Subcutaneous adipose tissue (tissue), 4 donors: ENCODE data around the gene PDE4D. TPM values are rescaled to one million over a fixed set of nuclear protein-coding genes. Genes with fewer than 3 reads are reported as not detected.

Experiments used
- CTCF ChIP-seq: fragments of 450-650 bp; IDR thresholded peaks from one replicate; pipeline ENCODE4 v1.5.1; 2016; ENCODE audit warnings: low read depth, mild to moderate bottlenecking, control low read depth, antibody characterized with exemption, moderate library complexity
- total RNA-seq, 4 donors: library from RNA; depleted of rRNA; stranded (reverse); fragments of >200 nt; gene quantifications; one replicate each; pipeline ENCODE4 v1.1.0, GENCODE V29; 2016

PDE4D gene
- total RNA-seq, 4 donors from 2014 or later = 15.0 to 24.0 (median 18.5) TPM

DNA sequence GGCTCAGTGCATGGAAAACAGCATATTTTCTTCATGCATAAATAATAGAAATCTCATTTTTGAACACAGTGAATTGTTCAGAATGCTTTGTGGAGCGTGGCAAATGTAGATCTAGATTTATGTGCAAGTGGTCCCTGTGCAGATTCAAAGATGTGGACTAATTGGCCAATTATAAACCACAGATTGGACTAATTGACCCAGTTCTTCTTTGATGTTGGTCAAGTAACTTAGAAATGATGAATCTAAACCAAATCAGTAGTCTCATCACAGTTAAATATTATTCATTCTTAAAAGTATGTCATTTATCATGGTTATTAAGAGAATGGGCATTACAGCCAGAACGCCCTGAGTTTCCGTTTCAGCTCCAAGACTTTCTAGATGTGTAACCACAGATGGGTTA lies 11.7 kb upstream of the PDE4D start:
- TF ChIP-seq CTCF = no peak

- no peak for TF ChIP-seq CTCF
Measured at GRCh38 chr5:59897075-59897474, 3.5 kb upstream of the PDE4D start.

- no peak for TF ChIP-seq CTCF
Measured at GRCh38 chr5:59891962-59892643, 1.4 kb downstream of the PDE4D start.

DNA sequence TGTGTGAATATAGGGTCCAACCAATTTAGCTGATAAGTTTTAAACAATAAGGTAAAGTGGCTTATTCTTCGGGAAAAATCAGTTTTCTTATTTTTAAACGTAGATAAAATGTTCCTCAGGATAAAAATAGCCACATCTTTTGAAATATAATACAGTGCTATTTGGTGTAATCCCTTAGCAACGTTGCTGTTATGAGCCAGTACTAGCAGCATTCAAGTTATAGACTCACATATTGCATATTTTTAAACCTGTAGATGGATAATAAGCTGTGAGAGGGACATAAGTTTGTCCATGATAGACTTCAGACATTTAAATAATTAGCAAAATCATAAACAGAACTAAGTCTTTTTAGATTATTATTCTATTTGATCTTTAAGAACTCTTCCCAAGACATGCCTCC lies 6.3 kb downstream of the PDE4D start:
- no peak for TF ChIP-seq CTCF

GRCh38 chr5:59874675-59875074 lies 18.9 kb downstream of the PDE4D start:
- no peak for TF ChIP-seq CTCF

DNA sequence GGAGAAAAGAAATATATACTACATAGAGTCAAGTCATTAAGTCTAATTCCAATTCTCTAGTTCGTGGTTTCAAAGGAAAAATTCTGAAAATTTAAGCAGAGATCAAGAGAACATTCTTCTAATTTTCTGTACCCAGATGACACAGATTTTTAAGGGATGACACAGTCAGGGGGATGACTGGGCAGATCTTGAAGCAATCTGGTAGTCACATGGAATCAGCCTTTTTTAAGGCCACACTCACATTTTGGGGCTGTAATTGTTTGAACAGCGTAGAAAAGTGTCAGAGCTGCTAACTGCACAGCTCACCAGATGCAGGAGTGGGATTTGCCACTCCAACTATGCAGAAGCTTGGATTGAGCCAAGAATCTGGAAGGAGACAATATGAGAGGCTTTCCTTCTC lies 20.4 kb downstream of the PDE4D start:
- TF ChIP-seq CTCF = no peak

- no peak for TF ChIP-seq CTCF
Measured at GRCh38 chr5:59866661-59867060, 26.9 kb downstream of the PDE4D start.
